ENCODE data around the gene ZSWIM5.
"Not testable (repeated sequence)": the region's sequence is repeated elsewhere in the genome, so short reads cannot be mapped to it uniquely, and the experiment has no call there.

The ZSWIM5 gene

DNA sequence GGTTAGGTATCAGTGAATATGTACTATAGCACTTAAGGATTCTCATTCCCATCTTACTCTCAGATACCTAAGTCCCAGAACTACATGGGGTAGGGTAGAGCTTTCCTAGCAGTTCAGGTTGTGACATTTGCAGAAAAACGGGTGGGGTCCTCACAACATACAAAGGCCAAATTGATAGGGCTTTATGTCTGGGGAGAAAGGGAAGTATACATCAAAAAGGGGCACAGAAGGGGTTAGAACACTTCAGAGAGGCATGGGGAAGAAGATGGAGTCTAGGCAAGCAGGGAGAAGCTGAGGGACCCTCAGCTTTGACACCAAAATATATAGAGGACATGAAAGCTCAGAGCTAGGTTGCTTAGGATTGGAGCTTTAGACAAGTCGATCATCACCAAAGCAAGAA is 190.7 kb downstream of the ZSWIM5 start:
- no peak for DNase-seq

DNA sequence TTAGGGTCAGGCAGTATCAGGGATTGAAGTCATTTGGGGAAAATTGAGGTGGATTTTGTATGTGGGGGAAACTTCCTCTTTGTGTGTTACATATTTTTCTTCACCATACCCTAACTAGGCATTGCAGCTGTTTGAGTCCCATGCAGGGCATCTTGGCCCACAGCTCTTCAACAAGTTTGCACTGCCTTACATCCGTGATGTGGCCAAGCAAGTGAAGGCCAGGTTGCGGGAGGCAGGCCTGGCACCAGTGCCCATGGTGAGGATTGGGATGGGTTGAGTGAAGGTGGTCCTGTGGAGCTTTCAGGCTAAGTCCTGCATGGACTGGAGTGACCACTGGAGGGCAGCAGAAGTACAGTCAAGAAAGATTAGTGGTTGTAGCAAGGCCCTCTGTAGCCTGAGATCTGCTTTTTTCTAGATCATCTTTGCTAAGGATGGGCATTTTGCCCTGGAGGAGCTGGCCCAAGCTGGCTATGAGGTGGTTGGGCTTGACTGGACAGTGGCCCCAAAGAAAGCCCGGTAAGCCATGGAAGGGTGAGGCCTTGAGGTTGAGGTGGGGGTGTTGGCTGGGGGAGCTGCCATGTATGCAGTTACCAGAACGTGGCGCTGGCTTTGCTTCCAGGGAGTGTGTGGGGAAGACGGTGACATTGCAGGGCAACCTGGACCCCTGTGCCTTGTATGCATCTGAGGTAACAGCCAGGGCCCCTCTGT is 191.9 kb downstream of the ZSWIM5 start:
- peak; percentile 67 for DNase-seq

DNA sequence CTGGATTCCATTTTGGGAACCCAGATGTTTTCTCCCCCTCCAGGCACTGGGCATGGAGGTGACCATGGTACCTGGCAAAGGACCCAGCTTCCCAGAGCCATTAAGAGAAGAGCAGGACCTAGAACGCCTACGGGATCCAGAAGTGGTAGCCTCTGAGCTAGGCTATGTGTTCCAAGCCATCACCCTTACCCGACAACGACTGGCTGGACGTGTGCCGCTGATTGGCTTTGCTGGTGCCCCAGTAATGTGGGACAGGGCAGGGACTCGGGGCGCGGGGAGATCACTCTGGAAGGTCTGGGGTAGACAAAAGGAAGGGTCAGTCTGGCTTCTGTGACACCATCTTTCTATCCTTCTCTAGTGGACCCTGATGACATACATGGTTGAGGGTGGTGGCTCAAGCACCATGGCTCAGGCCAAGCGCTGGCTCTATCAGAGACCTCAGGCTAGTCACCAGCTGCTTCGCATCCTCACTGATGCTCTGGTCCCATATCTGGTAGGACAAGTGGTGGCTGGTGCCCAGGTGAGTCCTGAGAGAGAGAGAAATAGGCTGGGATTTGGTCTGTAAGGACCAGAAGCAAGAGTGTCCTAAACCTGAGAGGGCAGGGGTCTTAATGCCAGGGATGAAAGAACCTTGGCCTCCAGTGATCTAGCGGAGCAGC is 192.7 kb downstream of the ZSWIM5 start:
- DNase-seq, result no peak

DNA sequence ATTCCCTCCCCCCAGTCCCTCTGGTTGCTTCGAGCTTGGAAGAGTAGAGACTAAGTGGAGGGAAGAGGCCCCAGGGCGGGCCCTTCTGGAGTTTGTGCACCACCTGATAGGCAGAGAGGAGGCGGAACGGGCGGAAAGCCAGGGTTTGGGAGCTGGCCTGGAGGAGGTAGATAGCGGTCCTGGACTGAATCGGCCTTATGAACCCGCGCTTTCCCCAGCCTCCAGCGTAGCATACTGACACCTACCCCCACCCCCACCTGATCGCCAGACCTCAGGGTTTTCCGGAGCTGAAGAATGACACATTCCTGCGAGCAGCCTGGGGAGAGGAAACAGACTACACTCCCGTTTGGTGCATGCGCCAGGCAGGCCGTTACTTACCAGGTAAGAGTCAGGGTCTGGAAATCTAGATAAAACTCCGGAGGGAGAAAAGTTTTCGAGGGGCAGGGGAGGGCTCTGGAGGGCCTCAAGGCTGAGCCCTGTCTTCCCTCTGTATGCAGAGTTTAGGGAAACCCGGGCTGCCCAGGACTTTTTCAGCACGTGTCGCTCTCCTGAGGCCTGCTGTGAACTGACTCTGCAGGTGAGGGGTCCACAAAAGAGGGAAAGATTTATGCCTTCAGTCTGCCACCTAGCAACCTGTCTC is 193.6 kb downstream of the ZSWIM5 start:
- DNase-seq, result peak; percentile 14

DNA sequence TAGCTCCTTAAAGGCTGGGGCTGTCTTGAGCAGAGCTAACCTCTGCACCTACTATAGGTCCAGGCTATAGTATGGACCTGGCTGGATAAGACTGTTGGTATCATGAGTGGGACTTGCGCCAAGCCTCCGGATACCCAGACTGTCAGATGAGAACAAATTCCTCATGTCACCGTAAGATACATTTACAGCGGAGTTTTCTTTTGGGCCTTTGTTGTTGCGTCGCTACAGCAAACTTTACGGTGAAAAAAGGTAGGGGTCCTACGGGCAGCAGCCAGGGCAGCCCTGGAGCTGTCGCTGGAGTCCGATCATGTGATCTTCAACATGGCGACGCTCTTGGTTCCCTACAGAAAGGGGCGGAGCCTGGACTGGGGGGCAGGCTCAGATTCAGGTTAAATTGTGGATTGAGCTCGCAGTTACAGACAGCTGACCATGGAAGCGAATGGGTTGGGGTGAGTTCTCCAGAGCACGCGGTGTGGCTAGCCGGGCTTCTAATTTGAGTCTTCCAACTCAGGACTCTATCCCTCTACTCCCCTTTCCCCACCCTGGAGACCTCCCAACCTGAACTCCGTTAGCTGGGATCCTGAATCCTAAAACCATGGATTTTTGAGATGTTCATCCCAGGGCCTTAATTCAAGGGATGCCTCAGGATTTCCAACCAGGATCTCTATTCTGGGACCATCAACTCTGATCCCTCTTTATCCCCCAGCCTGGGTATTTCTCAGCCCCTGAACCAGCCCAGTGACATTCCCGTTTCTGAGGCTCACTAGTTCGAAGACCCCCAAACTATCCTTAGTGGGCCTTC is 194.4 kb downstream of the ZSWIM5 start, which contains the start of gene UROD:
Gene UROD, plus strand, starts transcription at position 418 of the 802 bp plus-strand sequence. Its CDS starts 12 bp downstream, at position 430.
- DNase-seq, result peak; percentile 92

DNA sequence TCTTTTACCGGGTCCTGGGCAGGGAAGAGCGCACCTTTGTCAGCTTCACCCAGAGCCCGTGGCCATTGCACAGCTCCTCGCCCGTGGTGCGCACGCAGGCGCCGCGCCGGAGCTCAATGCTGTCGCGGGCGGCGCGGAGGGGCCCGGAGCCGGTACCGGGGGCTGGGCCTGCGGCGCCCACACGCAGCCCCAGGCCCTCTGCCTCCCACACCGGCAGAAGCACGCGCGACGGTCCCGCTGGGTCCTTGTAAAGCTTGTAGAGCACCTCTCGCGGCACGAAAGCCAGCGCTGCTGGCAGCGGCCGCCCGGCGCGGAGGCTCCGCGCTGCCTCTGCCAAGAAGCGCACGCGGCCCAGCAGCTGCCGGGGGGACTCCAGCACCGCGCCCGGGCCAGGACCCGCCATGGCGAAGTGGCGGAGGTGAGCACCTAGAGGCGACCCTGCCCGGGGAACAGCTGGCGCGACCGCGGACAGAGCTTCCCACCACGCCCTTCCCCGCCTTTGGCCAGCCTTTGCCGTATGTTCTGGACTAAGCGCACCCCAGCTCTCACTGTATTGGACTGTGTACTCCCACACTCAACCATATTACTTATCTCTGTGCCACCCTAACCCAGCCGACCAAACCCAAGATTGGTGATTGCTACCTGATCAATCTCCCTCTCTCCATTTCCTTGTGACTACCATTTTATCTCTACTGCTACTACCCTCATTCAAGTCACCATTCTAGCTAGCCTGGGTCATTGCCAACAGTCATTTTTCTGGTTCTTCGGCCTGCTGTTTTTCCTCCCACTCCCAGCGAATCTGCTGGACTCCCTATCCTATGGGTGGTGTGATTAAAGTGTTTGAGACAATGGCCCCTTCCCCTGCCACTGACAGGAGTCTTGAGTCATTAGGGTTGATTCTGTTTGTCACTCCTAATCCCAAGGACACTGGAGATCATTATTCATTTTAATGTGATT is 195.3 kb downstream of the ZSWIM5 start, which contains the start of gene HECTD3:
Gene HECTD3, minus strand, starts transcription at position 470 of the 957 bp plus-strand sequence. Its CDS starts 67 bp downstream, at position 403.
- peak; percentile 75 for DNase-seq

DNA sequence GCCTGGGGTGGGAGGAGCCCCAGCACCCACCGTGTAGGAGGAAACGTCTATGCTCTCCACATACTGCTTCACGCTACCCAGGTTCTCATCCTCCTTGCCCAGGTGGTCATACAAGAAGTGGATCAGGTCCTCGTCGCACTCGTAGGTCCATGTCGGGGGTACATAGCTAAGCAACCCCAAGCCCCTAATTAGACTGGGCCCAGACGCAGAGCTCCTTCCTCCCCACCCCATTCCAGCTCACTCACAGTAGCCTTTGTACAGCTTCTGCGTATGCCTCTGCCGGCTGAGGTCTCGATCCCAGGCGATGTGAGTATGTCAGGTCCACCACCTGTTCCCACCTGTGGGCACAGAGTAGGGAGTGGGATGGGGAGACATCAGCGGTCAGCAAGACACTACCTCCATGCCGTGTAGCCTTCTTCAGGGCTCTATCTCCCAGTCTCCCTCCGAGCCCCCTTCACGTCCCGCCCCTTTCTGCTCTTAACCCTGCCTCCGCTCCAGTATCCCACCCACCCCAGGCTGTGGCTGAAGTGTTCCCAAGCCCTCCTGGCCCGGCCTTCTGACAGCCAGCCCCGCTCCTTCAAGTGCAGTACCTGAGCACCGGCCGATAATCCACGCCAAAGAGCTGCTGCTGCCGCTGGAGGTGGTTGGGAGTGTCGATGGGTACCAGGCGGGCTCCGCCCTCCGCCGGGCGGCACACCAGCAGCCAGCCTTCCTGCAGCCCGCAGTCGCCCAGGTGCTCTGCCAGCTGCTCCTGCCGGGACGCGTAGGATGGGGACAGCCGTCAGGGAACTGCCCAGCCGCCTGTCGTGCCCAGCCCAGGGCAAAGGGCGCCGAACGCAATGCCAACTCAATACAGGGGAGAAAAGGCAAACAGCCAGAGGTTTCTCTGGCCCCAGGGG is 196.2 kb downstream of the ZSWIM5 start:
- peak; percentile 53 for DNase-seq

DNA sequence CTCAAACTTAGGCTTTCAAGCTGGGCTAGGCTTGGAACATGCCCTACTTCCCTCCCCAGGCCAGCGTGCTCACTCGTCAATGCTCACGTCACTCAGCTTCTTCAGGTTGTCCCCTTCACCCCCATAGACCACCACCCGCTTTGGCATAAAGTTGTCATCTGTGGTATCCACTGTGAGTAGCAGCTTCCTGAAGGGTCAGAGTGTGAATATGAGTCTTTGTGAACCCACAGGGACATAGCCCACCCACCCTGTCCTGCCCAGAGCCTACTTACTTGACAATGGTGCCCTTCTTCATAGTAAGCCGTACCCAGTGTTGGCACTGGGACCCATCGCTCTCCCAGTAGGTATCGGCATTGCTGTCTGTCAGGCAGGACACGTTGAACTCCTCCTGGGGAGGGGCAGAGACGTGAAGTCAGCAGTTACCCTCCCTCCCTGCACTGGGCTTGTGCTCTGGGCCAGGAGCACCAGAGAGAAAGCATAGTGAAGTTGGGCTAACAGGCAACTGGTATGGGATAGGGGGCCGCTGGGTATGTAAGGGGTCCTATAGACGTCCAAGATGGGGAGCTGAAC is 197.0 kb downstream of the ZSWIM5 start:
- no peak for DNase-seq

DNA sequence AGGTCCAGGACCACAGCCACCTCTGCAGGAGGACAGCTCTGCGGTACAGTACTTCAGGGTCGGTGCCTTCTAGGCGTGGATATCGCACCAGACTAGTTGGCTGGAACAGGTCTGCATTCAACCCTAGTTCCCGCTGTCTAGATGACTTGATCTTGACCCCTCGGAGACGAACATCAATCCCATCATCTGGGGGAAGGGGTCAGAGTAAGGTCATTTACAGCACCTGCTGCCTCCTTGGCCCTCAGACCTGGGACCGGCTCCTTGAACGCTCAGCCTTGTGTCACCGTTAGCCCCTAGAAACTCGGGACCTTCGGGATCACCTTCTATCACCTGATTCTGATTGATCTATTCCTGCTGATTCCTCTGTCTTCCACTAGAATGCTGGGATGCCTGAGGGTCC is 197.9 kb downstream of the ZSWIM5 start:
- DNase-seq, result no peak

DNA sequence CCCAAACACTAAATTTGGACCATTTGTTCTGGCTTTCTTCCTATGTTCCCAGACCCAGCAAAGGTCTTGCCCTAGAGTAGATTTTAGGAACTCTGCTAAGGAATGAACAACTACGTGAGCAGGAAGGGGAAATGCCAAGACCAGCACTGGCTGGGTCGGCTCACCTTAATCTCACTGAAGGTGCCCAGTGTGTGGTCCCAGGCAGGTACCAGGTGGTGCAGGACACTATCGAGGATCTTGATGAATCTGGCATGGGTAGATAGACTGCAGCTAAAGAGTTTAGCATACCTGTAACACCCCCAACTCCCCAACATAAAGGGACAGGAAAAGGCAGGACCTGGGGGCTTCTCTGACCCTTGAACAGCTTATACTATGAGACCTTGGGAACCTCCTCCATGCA is 198.3 kb downstream of the ZSWIM5 start:
- DNase-seq, result no peak

DNA sequence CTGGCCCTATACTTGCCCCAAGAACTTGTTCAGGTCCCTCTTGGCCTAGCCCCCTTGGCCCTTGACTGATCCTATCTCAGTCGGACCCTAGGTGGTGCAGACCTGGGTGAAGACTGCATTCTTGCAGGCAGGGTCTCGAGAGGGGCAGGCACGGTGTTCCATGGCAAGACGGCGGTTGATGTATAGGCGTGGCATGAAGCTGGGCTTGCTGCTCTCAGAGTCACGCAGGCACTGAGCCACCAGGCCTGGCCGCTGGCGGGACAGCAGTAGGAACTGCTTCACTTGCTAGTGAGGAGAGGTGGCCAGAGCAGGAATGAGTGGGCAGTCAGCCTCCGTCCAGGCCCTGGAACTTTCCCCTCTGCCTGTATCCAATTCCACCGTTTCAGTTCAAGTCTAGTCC is 199.1 kb downstream of the ZSWIM5 start:
- DNase-seq, result no peak

DNA sequence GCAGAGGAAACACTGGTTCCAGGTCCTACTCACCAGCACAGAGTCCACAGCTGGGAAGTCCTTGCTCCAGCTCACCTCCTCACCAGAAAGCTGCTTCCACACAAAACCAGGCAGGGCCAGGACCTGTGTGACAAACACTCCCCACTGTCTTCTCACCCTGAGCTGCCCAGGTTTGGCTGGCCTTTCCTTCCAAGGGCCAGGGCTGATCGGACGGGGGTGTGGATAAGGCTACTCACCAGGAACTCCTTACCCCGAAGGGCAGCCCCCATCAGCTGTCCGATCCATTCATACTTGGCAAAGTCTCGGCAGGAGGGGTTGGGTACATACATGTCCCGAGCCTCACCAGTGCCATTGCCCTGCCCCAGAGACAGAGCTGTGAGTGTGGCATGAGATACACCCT is 200.6 kb downstream of the ZSWIM5 start:
- no peak for DNase-seq

DNA sequence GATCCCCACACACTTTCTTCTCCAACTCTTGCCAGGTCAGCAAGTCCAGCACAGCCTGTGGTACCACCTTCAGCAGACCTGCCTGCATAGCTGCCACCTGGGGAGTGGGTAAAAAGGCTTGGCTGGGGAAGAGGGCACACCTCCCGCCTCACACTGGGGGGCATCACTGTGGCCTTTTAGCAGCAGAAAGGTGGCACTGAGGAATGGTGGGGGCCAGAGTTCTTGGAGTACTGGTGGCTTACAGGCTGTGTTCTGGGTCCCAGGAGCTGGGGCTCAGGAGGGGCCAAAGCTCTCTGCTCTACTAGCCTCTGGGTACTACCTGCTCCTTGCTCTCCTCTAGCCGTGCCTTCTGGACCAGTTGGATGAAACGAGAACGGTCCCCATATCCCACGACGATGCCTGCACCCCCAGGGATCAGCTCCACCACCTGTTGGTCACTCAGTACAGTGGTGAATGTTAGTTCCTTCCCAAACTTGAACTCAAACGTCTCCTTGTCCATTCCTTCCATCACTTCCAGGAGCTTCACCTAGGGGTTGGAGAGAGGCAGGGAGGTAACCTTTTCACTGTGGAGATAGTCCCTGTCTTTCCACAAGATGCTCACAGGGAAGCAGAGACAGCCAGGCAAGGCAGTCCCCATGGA is 202.0 kb downstream of the ZSWIM5 start:
- no peak for DNase-seq

DNA sequence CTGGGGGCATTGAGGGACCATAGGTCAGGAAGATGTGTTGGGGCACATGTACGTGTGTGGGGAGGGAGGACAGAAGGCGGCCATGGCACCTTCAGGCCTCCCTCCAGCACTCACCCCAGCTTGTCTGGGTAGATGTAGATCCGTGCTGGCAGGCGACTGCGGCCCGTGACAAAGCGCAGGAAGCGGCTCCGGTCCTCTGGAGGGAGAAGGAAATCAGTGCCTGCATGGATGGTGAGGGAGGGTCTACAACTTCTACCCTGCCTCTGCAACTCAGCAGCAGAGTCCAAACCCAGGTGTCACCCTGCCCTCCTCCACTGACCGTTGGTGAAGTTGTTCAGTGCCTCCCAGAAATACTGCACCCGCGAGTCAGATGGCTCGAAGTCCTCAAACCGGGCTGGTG is 202.7 kb downstream of the ZSWIM5 start:
- DNase-seq, result no peak

DNA sequence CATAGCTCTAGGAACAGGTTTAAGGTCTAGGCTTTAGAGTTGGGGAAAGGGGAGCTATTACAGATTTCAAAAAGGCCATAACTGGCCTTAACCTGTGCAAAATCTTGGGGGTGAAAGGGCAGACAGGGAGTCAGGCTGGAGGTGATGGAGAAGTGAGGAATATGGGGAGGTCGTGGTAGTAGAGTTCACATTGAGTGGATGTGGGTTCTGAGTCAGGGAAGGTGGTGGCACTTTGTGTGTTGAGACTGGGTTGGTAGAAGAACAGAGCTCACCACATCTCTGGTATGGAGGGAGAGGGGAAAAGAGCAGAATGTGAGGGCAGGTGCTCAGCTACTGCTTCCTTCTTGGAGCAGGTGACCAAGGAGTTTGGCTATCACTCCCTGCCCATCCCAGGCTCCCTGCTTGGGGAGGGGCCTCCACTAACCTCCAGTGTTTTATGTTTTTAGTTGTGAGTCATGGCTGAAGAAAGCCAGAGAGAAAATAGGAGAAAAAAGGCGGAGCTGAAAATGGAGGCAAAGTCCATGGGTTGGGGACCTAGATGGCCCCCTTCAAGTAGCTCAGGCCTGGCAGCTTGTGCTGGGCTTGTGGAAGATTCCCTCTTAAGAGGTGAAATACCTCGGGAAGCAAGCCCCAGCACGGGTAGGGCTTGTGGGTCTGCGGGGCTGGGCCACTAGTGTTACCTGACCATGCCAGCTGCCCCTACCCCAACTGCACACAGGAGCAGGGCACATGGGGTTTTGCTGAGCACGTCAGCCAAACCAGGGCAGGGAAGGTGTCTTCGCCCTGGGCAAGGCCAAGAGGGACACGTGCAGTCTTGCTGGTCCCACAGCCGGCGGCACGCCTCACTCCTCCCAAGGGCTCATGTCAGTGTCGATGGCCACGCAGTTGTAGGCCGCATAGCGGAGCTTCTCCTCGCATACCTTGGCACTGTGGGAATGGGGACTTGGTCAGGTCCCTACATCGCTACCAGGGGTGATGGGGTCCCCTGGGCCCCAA is 203.5 kb downstream of the ZSWIM5 start:
- no peak for DNase-seq

DNA sequence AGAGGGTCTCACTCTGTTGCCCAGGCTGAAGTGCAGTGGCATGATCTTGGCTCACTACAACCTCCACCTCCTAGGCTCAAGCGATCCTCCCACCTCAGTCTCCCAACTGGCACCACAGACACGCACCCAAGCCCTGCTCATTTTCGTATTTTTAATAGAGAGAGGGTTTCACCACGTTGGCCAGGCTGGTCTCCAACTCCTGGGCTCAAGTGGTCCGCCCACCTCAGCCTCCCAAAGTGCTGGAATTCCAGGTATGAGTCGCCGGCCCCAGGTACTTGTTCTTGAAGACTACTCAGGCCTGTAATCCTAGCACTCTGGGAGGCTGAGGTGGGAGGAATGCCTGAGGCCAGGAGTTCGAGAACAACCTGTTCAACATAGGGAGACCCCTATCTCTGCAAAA is 204.8 kb downstream of the ZSWIM5 start:
- not testable (repeated sequence) for DNase-seq

DNA sequence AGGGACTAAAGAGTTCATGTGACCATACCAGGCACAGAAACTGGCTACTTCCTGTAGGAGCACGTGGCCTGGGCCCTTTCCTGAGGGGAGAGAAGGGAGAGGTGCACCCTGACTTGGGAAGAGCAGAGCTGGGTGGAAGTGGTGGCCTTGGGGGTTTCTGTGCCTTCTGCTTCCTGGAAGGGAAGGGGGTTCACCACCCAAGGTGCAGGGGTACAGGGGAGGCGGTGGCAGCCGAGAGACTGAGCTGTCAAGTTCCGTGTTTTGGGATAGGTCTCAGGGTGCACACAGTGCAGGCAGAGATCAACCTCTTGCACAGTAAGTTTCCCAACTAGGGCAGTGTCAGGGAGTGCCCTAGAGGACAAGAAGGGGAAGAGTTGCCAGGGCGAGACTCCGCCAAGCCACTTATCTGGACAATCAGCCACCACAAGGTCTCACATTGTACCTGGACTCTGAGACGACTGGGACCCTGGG is 205.4 kb downstream of the ZSWIM5 start:
- DNase-seq, result no peak

DNA sequence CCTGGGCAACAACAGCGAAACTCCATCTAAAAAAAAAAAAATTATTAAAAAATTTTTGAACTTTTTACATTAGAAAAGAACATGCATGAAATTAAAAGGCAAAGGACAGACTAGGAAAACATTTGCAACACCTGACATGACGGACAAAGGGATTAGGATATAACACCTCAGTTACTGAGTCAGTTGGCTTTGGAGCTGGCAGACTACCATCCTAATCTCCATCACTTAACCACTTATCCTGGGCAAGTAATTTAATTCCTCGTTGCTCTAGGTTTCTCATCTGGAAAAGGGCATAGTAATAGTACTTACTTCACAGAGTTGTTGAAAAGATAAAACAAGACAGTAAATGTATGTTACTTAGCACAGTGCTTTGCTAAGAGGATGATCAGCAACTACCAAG is 207.2 kb downstream of the ZSWIM5 start:
- no peak for DNase-seq

Data from NCI-H146 (cell line).